ENCODE measurements around the gene APBA2.

The APBA2 gene

DNA sequence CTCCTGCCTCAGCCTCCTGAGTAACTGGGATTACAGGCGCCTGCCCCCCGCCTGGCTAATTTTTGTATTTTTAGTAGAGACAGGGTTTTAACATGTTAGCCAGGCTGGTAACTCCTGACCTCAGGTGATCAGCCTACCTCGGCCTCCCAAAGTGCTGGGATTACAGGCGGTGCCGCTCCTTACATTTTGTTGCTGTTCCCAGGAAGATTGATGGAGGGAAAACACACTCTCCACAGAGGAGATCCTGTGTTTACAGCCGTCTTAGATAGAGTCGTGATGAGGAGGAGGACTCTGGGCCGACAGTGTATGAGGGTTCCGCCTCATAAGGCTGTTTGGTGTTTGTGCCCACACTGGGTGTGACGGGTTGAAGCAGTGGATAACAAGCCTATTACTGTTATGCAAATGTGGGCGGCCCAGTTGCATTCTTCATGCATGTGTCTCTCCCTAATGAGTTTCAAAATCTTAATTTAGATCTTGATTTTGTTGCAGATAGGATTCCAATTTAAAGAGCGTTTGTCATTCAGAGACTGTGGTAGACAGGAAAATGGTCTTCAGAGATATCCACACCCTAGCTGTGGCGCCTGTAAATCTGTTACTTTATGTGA, 60.0 kb downstream of the APBA2 start:
- TF ChIP-seq, protein P1, sequence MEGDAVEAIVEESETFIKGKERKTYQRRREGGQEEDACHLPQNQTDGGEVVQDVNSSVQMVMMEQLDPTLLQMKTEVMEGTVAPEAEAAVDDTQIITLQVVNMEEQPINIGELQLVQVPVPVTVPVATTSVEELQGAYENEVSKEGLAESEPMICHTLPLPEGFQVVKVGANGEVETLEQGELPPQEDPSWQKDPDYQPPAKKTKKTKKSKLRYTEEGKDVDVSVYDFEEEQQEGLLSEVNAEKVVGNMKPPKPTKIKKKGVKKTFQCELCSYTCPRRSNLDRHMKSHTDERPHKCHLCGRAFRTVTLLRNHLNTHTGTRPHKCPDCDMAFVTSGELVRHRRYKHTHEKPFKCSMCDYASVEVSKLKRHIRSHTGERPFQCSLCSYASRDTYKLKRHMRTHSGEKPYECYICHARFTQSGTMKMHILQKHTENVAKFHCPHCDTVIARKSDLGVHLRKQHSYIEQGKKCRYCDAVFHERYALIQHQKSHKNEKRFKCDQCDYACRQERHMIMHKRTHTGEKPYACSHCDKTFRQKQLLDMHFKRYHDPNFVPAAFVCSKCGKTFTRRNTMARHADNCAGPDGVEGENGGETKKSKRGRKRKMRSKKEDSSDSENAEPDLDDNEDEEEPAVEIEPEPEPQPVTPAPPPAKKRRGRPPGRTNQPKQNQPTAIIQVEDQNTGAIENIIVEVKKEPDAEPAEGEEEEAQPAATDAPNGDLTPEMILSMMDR (IDR thresholded peaks at IDR 0.05): no peak
- no peak for DNase-seq
- H3K27ac Mint-ChIP-seq: no peak overlapping the region
- peaks cover 37% of the 10 kb centered on the region for H3K9me3 Mint-ChIP-seq
- peaks cover 2% of the 10 kb centered on the region for H3K27me3 Mint-ChIP-seq (ENCODE audit: low read depth, poor library complexity)
- peaks cover 69% of the 10 kb centered on the region for H3K4me1 Mint-ChIP-seq
- H3K36me3 Mint-ChIP-seq (ENCODE audit: low read depth): peaks cover 62% of the 10 kb centered on the region
- peak overlapping the region; percentile 50 for H3K4me3 Mint-ChIP-seq

DNA sequence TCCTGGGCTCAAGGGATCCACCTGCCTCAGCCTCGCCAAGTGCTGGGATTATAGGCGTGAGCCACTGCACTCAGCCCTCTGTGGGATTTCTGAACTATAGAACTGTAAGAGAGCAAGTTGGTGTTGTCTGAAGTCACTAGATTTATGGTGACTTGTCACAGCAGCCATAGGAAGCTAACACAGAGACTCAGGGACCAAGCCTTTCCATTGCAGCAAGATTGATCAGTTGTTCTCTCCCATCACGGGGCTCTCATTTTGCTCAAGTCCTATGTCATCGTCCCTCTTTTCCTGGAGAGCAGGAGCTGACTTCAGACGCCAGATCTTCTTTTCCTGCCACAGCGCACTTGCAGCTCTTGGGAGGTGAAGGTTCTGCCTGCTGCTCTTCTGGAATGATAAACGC, 61.0 kb downstream of the APBA2 start:
- peaks cover 37% of the 10 kb centered on the region for H3K9me3 Mint-ChIP-seq
- TF ChIP-seq, protein P1 (IDR thresholded peaks at IDR 0.05): no peak
- peaks cover 64% of the 10 kb centered on the region for H3K4me1 Mint-ChIP-seq
- H3K36me3 Mint-ChIP-seq (ENCODE audit: low read depth): peaks cover 54% of the 10 kb centered on the region
- H3K27ac Mint-ChIP-seq: peak overlapping the region; percentile 48
- H3K4me3 Mint-ChIP-seq: peak overlapping the region; percentile 20
- no peak for DNase-seq
- H3K27me3 Mint-ChIP-seq (ENCODE audit: low read depth, poor library complexity): peaks cover 2% of the 10 kb centered on the region

DNA sequence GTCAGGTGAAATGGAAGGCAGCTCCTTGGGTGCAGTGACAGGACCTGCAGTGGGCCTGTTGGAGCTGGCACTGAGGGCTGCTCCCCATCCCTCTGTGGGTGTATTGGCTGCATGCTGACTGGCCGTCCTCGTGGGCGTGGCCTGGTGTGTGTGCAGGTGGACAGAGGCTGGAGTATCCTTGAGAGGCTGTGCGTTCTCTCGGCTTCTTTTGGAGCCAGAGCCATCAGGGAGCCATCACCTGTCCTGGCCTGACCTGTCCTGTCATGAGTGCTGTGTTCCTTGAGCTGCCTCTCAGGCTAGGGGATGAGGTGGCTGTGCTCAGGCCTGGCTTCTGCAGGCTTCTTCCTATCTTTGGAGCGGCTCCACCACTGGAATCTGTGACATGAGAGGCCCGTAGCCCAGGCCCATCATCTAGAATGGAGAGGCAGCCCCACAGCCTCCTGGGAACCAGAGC, 61.5 kb downstream of the APBA2 start:
- TF ChIP-seq, protein P1 (IDR thresholded peaks at IDR 0.05): no peak
- Mint-ChIP-seq H3K36me3 (ENCODE audit: low read depth) (peaks cover 54% of the 10 kb centered on the region), H3K27me3 (ENCODE audit: low read depth, poor library complexity) (peaks cover 2% of the 10 kb centered on the region), H3K4me1 (peaks cover 67% of the 10 kb centered on the region), H3K4me3 (peak overlapping the region; percentile 20), H3K27ac (peak overlapping the region; percentile 48), H3K9me3 (peaks cover 35% of the 10 kb centered on the region)
- DNase-seq: no peak

DNA sequence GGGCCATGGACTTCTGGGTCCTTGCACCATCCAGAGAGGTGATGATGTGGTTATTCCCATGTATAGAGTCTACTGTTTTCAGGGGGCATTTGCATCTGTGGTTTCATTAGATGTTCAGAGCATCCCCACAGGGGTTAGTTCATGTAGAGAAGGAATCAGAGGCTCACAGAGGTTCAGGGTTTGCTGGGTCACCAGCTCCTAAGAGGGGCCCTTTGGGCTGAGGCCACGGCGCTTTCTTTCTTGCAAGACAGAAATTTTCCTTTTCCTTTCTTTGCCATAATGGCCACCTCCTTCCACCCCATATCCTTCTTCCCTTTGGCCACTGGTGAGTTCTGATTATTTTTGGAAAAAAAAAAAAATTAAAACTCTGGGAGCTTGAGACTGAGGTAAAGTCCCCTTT, 62.3 kb downstream of the APBA2 start:
- no peaks in the 10 kb centered on the region for H3K27me3 Mint-ChIP-seq (ENCODE audit: low read depth, poor library complexity)
- H3K4me3 Mint-ChIP-seq: no peak overlapping the region
- H3K4me1 Mint-ChIP-seq: peaks cover 72% of the 10 kb centered on the region
- peak overlapping the region; percentile 94 for H3K27ac Mint-ChIP-seq
- peaks cover 46% of the 10 kb centered on the region for H3K36me3 Mint-ChIP-seq (ENCODE audit: low read depth)
- TF ChIP-seq, protein P1 (IDR thresholded peaks at IDR 0.05): no peak
- no peak for DNase-seq
- H3K9me3 Mint-ChIP-seq: peaks cover 30% of the 10 kb centered on the region

DNA sequence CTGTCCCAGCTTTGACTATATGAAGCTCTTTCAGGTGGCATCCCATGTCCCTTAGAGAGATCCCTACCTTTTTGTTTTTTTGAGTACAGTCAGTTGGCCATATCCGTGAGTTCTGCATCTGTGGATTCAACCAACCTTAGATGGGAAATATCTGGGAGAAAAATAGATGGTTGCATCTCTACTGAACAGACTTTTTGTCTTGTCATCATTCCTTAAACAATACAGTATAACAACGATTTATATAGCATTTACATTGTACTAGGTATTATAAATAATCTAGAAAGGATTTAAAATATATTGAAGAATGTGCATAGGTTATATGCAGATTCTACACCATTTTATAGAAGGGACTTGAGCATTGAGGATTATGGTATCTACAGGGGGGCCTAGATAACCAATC, 65.1 kb downstream of the APBA2 start:
- H3K27ac Mint-ChIP-seq: no peak overlapping the region
- TF ChIP-seq, protein P1 (IDR thresholded peaks at IDR 0.05): no peak
- peaks cover 8% of the 10 kb centered on the region for H3K9me3 Mint-ChIP-seq
- peaks cover 25% of the 10 kb centered on the region for H3K36me3 Mint-ChIP-seq (ENCODE audit: low read depth)
- H3K4me3 Mint-ChIP-seq: no peak overlapping the region
- no peaks in the 10 kb centered on the region for H3K27me3 Mint-ChIP-seq (ENCODE audit: low read depth, poor library complexity)
- peaks cover 82% of the 10 kb centered on the region for H3K4me1 Mint-ChIP-seq
- DNase-seq: no peak
